KOPT-K1 (cell line): ENCODE data around the gene PDE4B.

Experiments
- H3K27ac ChIP-seq: fragments of 200-600 bp; sonication (generic); 2 replicates; pipeline ENCODE4 v1.5.1; 2016; ENCODE audit warnings: antibody characterized with exemption, mild to moderate bottlenecking, low read depth, low read length; ENCODE audit not compliant: poor library complexity, severe bottlenecking
- H3K36me3 ChIP-seq: fragments of 200-600 bp; sonication (generic); 2 replicates; pipeline ENCODE4 v1.5.1; 2017; ENCODE audit warnings: antibody characterized with exemption, mild to moderate bottlenecking, low read length, moderate library complexity; ENCODE audit not compliant: insufficient read depth
- H3K9me3 ChIP-seq: fragments of 200-600 bp; sonication (generic); 2 replicates; pipeline ENCODE4 v1.5.1; 2017; ENCODE audit warnings: antibody characterized with exemption, low read length, mild to moderate bottlenecking; ENCODE audit not compliant: insufficient read depth, poor library complexity, severe bottlenecking

PDE4B gene

DNA sequence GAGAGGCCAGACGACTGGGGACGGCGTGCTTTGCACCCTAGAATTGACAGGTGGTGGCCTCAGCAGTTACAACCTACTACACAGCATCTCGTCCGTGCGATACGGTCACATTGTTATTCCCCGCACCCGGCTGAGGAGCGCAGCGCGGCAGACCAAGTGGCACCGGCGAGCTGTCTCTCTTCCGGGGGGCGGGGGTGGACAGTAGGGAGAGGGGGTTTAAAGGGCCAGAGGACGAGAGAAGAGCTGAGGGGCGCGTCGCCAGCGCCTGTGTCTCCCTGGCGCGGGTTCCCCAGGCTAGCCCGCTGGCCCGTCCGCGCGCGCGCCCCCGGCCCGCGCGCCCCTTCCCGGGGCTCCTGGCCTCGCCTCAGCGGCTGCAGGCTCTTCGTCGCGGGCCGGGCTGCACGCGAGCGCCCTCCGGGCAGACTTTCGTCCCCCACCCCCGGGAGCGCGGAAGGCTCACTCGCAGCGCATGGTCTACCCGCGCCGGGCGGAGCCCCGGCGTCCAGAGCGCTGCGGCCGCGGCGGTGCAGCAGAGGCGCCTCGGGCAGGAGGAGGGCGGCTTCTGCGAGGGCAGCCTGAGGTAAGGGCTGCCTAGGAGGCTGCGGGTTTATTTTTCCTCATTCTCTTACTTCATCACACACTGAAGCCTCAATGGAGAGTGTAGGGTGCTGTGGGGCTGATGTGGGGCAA lies at the start of gene PDE4B:
Gene PDE4B (plus strand): TSS at position 227 of the 690 bp plus-strand sequence.
- Histone ChIP-seq H3K9me3 (no peaks in the 10 kb centered on the region), H3K27ac (no peak within 1 kb of the TSS), H3K36me3 (no peaks in the 10 kb centered on the region)

DNA sequence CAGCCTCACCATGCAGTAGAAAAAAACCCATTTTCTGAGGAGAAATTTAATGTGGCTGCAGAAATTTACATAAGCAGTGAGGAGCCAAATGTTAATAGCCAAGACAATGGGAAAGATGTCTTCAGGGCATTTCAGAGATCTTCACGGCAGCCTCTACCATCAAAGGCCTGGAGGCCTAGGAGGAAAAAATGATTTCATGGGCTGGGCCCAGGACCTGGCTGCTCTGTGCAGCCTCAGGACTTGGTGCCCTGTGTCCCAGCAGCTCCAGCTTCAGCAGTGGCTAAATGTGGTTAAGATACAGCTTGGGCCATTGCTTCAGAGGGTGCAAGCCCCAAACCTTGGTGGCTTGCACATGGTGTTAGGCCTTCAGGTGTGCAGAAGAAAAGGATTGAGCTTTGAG lies 48.0 kb upstream of the PDE4B start:
- no peak overlapping the region for H3K27ac ChIP-seq
- H3K36me3 ChIP-seq: no peaks in the 10 kb centered on the region
- peaks cover 19% of the 10 kb centered on the region for H3K9me3 ChIP-seq

- no peaks in the 10 kb centered on the region for H3K36me3 ChIP-seq
- H3K27ac ChIP-seq: no peak overlapping the region
- no peaks in the 10 kb centered on the region for H3K9me3 ChIP-seq
Measured at GRCh38 chr1:65751961-65752360, 40.7 kb upstream of the PDE4B start.

GRCh38 chr1:65756616-65757015 lies 36.1 kb upstream of the PDE4B start:
- Histone ChIP-seq H3K27ac (no peak overlapping the region), H3K36me3 (no peaks in the 10 kb centered on the region), H3K9me3 (no peaks in the 10 kb centered on the region)

- no peaks in the 10 kb centered on the region for H3K9me3 ChIP-seq
- H3K36me3 ChIP-seq: no peaks in the 10 kb centered on the region
- H3K27ac ChIP-seq: no peak overlapping the region
Measured at GRCh38 chr1:65757531-65757930, 35.2 kb upstream of the PDE4B start.

GRCh38 chr1:65758128-65758527 lies 34.6 kb upstream of the PDE4B start:
- Histone ChIP-seq H3K36me3 (no peaks in the 10 kb centered on the region), H3K27ac (no peak overlapping the region), H3K9me3 (no peaks in the 10 kb centered on the region)

- H3K9me3 ChIP-seq: no peaks in the 10 kb centered on the region
- H3K27ac ChIP-seq: no peak overlapping the region
- H3K36me3 ChIP-seq: no peaks in the 10 kb centered on the region
Measured at GRCh38 chr1:65759516-65759915, 33.2 kb upstream of the PDE4B start.

GRCh38 chr1:65762081-65762862 lies 30.4 kb upstream of the PDE4B start:
- Histone ChIP-seq H3K27ac (no peak overlapping the region), H3K36me3 (no peaks in the 10 kb centered on the region), H3K9me3 (no peaks in the 10 kb centered on the region)

DNA sequence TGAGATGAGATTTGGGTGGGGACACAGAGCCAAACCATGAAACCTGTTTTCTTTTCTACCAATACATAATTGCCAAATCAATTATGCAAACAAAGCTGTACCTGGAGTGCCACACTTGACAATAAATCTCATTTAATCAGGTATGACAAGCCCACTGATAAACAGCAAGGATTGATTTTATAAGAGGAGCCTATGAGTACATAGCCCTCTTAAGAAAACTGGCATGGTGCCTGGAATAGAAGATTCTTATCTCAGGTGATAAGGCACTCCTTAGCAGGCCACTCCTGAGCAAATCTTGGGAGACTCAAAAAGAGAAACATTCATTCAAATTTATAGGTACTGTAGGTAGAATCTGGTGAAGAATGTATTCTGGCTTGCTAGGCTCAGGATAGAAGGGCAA lies 28.6 kb upstream of the PDE4B start:
- H3K9me3 ChIP-seq: no peaks in the 10 kb centered on the region
- H3K27ac ChIP-seq: no peak overlapping the region
- H3K36me3 ChIP-seq: no peaks in the 10 kb centered on the region

GRCh38 chr1:65765631-65766030 lies 27.1 kb upstream of the PDE4B start:
- no peaks in the 10 kb centered on the region for H3K9me3 ChIP-seq

GRCh38 chr1:65769636-65770035 lies 23.1 kb upstream of the PDE4B start:
- Histone ChIP-seq H3K27ac (no peak overlapping the region), H3K9me3 (no peaks in the 10 kb centered on the region), H3K36me3 (no peaks in the 10 kb centered on the region)

More at GRCh38 chr1:65765631-65766030, 27.1 kb upstream of the PDE4B start:
- H3K27ac ChIP-seq: no peak overlapping the region
- no peaks in the 10 kb centered on the region for H3K36me3 ChIP-seq

DNA sequence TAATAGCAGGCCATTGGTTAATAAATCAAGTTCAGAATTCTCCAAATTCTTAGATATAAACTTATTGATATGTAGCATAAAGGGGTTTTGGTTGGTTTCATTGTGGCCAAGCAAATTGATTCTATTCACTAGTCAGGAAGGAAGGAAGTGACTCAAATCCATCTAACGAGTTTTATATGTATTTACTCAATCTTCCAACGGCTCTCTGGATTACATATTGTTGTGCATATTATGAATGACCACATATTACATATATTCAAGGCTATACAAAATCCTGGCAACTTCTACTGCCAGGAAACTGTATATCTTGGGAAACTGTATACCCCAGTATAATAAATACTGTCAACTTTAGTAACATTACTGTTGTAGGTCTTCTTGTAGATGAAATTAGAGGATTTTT lies 20.1 kb upstream of the PDE4B start:
- H3K36me3 ChIP-seq: no peaks in the 10 kb centered on the region
- H3K27ac ChIP-seq: no peak overlapping the region
- no peaks in the 10 kb centered on the region for H3K9me3 ChIP-seq

DNA sequence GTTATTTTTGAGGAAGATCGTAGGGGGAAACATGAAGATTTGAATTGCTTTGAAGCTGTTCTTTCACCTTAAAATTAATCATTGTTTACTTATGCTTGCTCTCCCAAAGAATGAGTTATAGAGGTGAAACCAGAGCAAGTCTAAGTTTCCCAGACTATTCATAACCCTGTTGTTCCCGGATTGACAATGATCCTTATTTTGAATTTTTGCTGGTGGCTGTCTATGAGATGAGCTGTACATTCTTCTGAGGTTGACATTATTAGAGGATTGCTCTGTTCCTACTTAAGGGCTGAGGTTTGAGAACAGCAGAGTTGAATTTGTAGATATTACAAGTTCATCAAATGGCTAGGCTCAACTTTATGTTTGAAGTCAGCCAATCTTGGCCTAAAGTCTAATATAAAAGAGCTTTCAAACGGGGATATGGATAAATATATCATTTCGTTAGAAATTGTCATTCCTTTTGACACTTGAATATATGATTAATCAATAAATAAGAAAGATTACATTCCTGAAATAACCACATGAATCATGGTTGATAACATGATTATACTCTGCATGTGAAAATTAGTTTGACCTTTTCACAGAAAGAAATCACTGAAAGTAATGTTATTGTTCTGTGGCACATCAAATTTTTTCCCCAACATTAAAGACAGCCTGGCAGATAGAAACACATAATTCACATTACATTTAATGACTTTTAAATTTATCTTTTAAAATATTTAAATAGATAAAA lies 19.1 kb upstream of the PDE4B start:
- Histone ChIP-seq H3K9me3 (no peaks in the 10 kb centered on the region), H3K36me3 (no peaks in the 10 kb centered on the region), H3K27ac (no peak overlapping the region)

GRCh38 chr1:65788762-65789161 lies 3.9 kb upstream of the PDE4B start:
- H3K27ac ChIP-seq: no peak overlapping the region
- no peaks in the 10 kb centered on the region for H3K9me3 ChIP-seq
- H3K36me3 ChIP-seq: no peaks in the 10 kb centered on the region

DNA sequence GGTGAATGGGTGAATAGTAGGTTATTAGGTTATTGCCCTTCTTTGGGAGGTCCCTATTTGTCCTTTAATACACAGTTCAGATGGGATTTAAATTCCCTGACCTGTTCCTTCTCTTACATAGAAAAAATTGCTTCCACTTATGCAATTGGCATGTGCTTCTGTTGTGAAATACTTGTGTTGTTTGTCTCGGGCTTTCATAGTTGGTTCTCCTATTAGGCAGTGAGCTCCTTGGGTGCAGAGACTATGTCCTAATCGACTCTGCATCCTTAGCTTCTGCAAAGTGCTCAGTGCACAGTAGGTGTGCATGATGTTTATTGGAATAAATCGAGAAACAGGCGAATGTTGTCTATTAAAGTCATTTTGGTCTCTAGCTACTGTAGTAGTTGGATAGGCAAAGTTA lies 1.3 kb upstream of the PDE4B start:
- no peaks in the 10 kb centered on the region for H3K9me3 ChIP-seq
- no peaks in the 10 kb centered on the region for H3K36me3 ChIP-seq
- no peak overlapping the region for H3K27ac ChIP-seq
